T-helper 2 cell (primary cell): Measurements from ENCODE around the gene MYO9B.

Experiments used
- DNase-seq, 5 experiments: peaks; one replicate each; pipeline versions ENCODE4 v3.0.0 to v3.0.0-alpha.2; 2012 to 2022

Gene MYO9B

GRCh38 chr19:17220207-17220758 is 144.7 kb downstream of the MYO9B start:
- DNase-seq = no peak

- DNase-seq = no peak
These were observed 149.5 kb downstream of the MYO9B start for GRCh38 chr19:17225053-17225452.

- peak; percentile 91 to 98 (median 96) for DNase-seq
These were observed 150.7 kb downstream of the MYO9B start, which contains the start of gene OCEL1 for GRCh38 chr19:17226002-17226933. TSS of gene OCEL1 (plus strand) at chr19:17226226. CDS start at chr19:17226248, 22 bp downstream.

GRCh38 chr19:17227798-17228367 is 152.3 kb downstream of the MYO9B start:
- DNase-seq = no peak

GRCh38 chr19:17229890-17230289 is 154.3 kb downstream of the MYO9B start:
- no peak for DNase-seq

- DNase-seq = no peak
These were observed 156.7 kb downstream of the MYO9B start for GRCh38 chr19:17232258-17232657.

GRCh38 chr19:17234911-17235299 is 159.3 kb downstream of the MYO9B start:
- peak; percentile 32 to 71 (median 44) for DNase-seq

GRCh38 chr19:17235300-17235970 is 159.9 kb downstream of the MYO9B start:
- peak; percentile 56 to 81 (median 61) for DNase-seq

- DNase-seq = peak in 1 of 5 experiments; percentile 53
These were observed 160.6 kb downstream of the MYO9B start for GRCh38 chr19:17235971-17236777.

GRCh38 chr19:17236811-17237543 is 161.4 kb downstream of the MYO9B start:
- DNase-seq = no peak

- DNase-seq = no peak
These were observed 162.4 kb downstream of the MYO9B start for GRCh38 chr19:17237747-17238706.

GRCh38 chr19:17240062-17240752 is 164.6 kb downstream of the MYO9B start:
- DNase-seq = no peak

- no peak for DNase-seq
These were observed 165.3 kb downstream of the MYO9B start for GRCh38 chr19:17240826-17241399.

GRCh38 chr19:17242431-17243208 is 167.0 kb downstream of the MYO9B start:
- no peak for DNase-seq

- no peak for DNase-seq
These were observed 167.7 kb downstream of the MYO9B start for GRCh38 chr19:17243211-17243829.

GRCh38 chr19:17243830-17244617 is 168.4 kb downstream of the MYO9B start:
- DNase-seq = no peak
